K562 (cell line): ENCODE data around the gene ZNF692. TPM values are rescaled to one million over a fixed set of nuclear protein-coding genes. Genes with fewer than 3 reads are reported as not detected.
A peak's percentile ranks its signal among the peaks of the same experiment; 100 is the strongest.

Experiments used
- CXXC5 ChIP-seq: fragments of 250-450 bp; sonication (Bioruptor Pico); IDR thresholded peaks from 2 replicates; pipeline ENCODE4 v1.8.0; 2022; ENCODE audit warnings: inconsistent platforms, mild to moderate bottlenecking, moderate library complexity
- MGA ChIP-seq: fragments of 450-650 bp; IDR thresholded peaks from 2 replicates; pipeline ENCODE4 v1.6.1; 2016; ENCODE audit warnings: mild to moderate bottlenecking, moderate library complexity
- NFRKB ChIP-seq: fragments of 450-650 bp; IDR thresholded peaks from 2 replicates; pipeline ENCODE4 v1.6.1; 2016; ENCODE audit warnings: low read depth
- PTRF ChIP-seq: fragments of 450-650 bp; IDR thresholded peaks from 2 replicates; pipeline ENCODE4 v1.6.1; 2016; ENCODE audit warnings: mild to moderate bottlenecking, missing genetic modification characterization, missing compliant biosample characterization
- TRIM28 ChIP-seq: fragments of 450-650 bp; IDR thresholded peaks from 2 replicates; pipeline ENCODE4 v1.6.1; 2017
- ZFP36 ChIP-seq: fragments of 150-350 bp; IDR thresholded peaks from 2 replicates; pipeline ENCODE4 v1.6.1; 2018; ENCODE audit warnings: low read length, low read depth; ENCODE audit not compliant: partially characterized antibody
- ZNF316 ChIP-seq: fragments of 450-650 bp; IDR thresholded peaks from 2 replicates; pipeline ENCODE4 v1.6.1; 2016
- polyA plus RNA-seq, 8 experiments: library from polyadenylated mRNA; depleted of rRNA in 4 of 8; stranded (reverse) in 5 of 8; unstranded in 3 of 8; fragments of >200 nt; fragmentation: Nextera tagmentation in 2 of 8; fragmentation: Illumina TruSeq in 1 of 8; extraction: Ambion mirVana in 2 of 8; extraction: Trizol in 1 of 8; gene quantifications; 2 replicates each; pipeline versions ENCODE4 v1.2.1 to v1.2.3, GENCODE V29; 2011 to 2014; ENCODE audit warnings: inconsistent platforms in 1 of 8, missing spikeins in 1 of 8
- total RNA-seq, 7 experiments: library from RNA; depleted of rRNA in 6 of 7; stranded (reverse); fragments of >200 nt in 6 of 7; fragmentation: Illumina TruSeq in 2 of 7; extraction: Trizol in 2 of 7; gene quantifications; 2 replicates each; pipeline versions ENCODE4 v1.2.1 to v1.2.3, GENCODE V29; 2011 to 2021; ENCODE audit warnings: low replicate concordance in 1 of 7
- TF ChIP-seq, protein P1 (sequence below): fragments of 450-650 bp; IDR thresholded peaks from 2 replicates; pipeline ENCODE4 v1.6.1; 2016; ENCODE audit warnings: mild to moderate bottlenecking
- TF ChIP-seq, protein P2 (sequence below), 2 experiments: fragments of 450-650 bp; IDR thresholded peaks; 2 replicates each; pipeline ENCODE4 v1.6.1; 2016

ZNF692 gene
- total and polyA plus RNA-seq, 9 of the 15 experiments (the other 6 are each of a cell fraction or from before 2014, with no cell fraction given), result 8.4 to 143 (median 55.9) TPM

DNA sequence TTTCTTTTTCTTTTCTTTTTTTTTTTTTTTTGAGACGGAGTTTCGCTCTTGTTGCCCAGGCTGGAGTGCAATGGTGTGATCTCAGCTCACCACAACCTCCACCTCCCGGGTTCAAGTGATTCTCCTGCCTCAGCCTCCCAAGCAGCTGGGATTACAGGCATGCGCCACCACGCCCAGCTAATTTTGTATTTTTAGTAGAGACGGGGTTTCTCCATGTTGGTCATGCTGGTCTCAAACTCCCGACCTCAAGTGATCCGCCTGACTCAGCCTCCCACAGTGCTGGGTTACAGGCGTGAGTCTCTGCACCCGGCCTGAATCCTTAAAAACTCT is 31.0 kb upstream of the ZNF692 start (continued):
- TF ChIP-seq, protein P1, sequence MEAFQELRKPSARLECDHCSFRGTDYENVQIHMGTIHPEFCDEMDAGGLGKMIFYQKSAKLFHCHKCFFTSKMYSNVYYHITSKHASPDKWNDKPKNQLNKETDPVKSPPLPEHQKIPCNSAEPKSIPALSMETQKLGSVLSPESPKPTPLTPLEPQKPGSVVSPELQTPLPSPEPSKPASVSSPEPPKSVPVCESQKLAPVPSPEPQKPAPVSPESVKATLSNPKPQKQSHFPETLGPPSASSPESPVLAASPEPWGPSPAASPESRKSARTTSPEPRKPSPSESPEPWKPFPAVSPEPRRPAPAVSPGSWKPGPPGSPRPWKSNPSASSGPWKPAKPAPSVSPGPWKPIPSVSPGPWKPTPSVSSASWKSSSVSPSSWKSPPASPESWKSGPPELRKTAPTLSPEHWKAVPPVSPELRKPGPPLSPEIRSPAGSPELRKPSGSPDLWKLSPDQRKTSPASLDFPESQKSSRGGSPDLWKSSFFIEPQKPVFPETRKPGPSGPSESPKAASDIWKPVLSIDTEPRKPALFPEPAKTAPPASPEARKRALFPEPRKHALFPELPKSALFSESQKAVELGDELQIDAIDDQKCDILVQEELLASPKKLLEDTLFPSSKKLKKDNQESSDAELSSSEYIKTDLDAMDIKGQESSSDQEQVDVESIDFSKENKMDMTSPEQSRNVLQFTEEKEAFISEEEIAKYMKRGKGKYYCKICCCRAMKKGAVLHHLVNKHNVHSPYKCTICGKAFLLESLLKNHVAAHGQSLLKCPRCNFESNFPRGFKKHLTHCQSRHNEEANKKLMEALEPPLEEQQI, result 0 out of 2 replicates have a peak, but pooled peaks have one; percentile 18
- TF ChIP-seq MGA, result peak; percentile 24; the same call in 1 of the 2 replicates
- peak; percentile 27 for TF ChIP-seq ZFP36
- 0 out of 2 replicates have a peak, but pooled peaks have one; percentile 1 for TF ChIP-seq ZNF316
- TF ChIP-seq CXXC5 (CRISPR knock-in tag), result peak; percentile 23; the same call in 1 of the 2 replicates
- TF ChIP-seq NFRKB, result peak; percentile 85; the same call in 1 of the 2 replicates
- peak; percentile 17; the same call in 1 of the 2 replicates for TF ChIP-seq TRIM28
- TF ChIP-seq, protein P2, sequence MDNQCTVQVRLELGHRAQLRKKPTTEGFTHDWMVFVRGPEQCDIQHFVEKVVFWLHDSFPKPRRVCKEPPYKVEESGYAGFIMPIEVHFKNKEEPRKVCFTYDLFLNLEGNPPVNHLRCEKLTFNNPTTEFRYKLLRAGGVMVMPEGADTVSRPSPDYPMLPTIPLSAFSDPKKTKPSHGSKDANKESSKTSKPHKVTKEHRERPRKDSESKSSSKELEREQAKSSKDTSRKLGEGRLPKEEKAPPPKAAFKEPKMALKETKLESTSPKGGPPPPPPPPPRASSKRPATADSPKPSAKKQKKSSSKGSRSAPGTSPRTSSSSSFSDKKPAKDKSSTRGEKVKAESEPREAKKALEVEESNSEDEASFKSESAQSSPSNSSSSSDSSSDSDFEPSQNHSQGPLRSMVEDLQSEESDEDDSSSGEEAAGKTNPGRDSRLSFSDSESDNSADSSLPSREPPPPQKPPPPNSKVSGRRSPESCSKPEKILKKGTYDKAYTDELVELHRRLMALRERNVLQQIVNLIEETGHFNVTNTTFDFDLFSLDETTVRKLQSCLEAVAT (IDR thresholded peaks at IDR 0.05), result peak in 1 of 2 experiments; percentile 79; a peak in 2 of 4 replicates
- TF ChIP-seq PTRF (tag), result 0 out of 2 replicates have a peak, but pooled peaks have one; percentile 15
